ENCODE data around the gene BMPER. TPM values are rescaled to one million over a fixed set of nuclear protein-coding genes. Genes with fewer than 3 reads are reported as not detected.

The BMPER gene
- total and polyA plus RNA-seq, 2 of the 8 experiments (the other 6 are each of a cell fraction or from before 2014, with no cell fraction given) = 0.33 to 0.69 TPM

DNA sequence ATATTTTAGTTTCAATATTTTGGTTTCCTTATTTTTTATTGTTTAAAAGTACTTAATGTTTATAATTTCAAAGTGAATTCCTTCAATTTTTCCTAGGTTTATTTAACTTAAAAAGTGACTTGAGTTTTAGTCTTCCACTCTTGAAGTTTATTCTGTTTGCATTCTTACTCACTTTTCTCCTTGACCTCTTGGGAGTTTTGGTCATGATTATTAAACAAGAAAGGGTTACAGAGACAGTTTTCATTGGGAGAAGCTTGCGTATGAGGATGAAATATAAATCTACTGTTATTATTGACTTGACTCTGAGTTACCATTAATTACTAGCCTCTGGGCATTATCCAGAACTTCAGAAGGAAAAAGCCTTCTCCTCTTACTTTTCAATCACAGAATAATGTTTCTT is 216.0 kb downstream of the BMPER start:
- no peak overlapping the region for H3K56ac ChIP-seq (replicated peaks; ENCODE audit: insufficient read length, low read depth, low read length)
- no peaks in the 10 kb centered on the region for H3K79me1 ChIP-seq (ENCODE audit: low read depth, low read length)
- TF ChIP-seq TAF1 (IDR thresholded peaks at IDR 0.05; ENCODE audit: low read depth, low read length) = no peak
- H4K91ac ChIP-seq (replicated peaks; ENCODE audit: insufficient read length, low read length) = no peak overlapping the region
- no peak overlapping the region for H4K8ac ChIP-seq (ENCODE audit: extremely low read depth, insufficient read depth, low read length)
- H3K36me3 ChIP-seq (ENCODE audit: control insufficient read depth in 2 of 4, insufficient read depth in 4 of 4, low read length in 3 of 4) = no peaks in the 10 kb centered on the region
- CTCF ChIA-PET (ENCODE audit: partially characterized antibody) = interaction anchor here (0.6 to 2.3 kb wide), 3 partner anchors 30 to 33 kb away, joined by 3 to 7 read pairs (median 4); no protein-coding TSS in a partner anchor
- no peak overlapping the region for H2BK15ac ChIP-seq (ENCODE audit: low read length)
- H3K4me2 ChIP-seq (ENCODE audit: insufficient read depth in 1 of 2, low read depth in 2 of 2, low read length in 2 of 2) = no peak overlapping the region
- H3K4ac ChIP-seq (replicated peaks; ENCODE audit: insufficient read length, low read depth, low read length) = no peak overlapping the region
- DNase-seq (ENCODE audit: low read depth in 1 of 2, low spot score in 2 of 2) = no peak
- H3K14ac ChIP-seq (ENCODE audit: insufficient read length) = no peak overlapping the region
- no peak overlapping the region for H3K4me3 ChIP-seq (ENCODE audit: extremely low read depth in 1 of 4, insufficient read depth in 2 of 4, low read depth in 3 of 4, low read length in 4 of 4)
- WGBS, 2 experiments (ENCODE audit: extremely low coverage in 1 of 2, insufficient coverage in 1 of 2, insufficient read length in 1 of 2, insufficient replicate concordance in 2 of 2, low coverage in 1 of 2, low lambda C conversion rate in 2 of 2, missing lambda C conversion rate in 1 of 2) = 93% methylated on average over 1 of the region's 1 CpG; no CpG with 5 or more reads in 1 of the 2 experiments
- POLR2A ChIA-PET (ENCODE audit: partially characterized antibody) = no interaction called here
- no peak overlapping the region for H3K9ac ChIP-seq (replicated peaks in 1 of 4; ENCODE audit: extremely low read depth in 1 of 4, low read depth in 3 of 4, low read length in 3 of 4)
- H2BK12ac ChIP-seq (ENCODE audit: low read depth, low read length) = no peak overlapping the region
- no peak overlapping the region for H3K27ac ChIP-seq (ENCODE audit: low read depth, low read length)
- FAIRE-seq = no peak
- H2AFZ ChIP-seq (ENCODE audit: low read length) = no peak overlapping the region
- 0 out of 4 replicates have a peak, but pooled peaks cover 3 to 4% of the 10 kb centered on the region in 2 experiments for H3K9me3 ChIP-seq (ENCODE audit: insufficient read depth in 2 of 2, low read depth in 1 of 2, low read length in 1 of 2)
- H2BK5ac ChIP-seq (ENCODE audit: low read depth, low read length) = no peak overlapping the region
- no peak overlapping the region for H2BK120ac ChIP-seq (replicated peaks; ENCODE audit: low read depth, low read length)
- H3K18ac ChIP-seq (ENCODE audit: extremely low read depth, low read length) = no peak overlapping the region
- no peaks in the 10 kb centered on the region for H3K79me2 ChIP-seq (ENCODE audit: control insufficient read depth in 1 of 2, insufficient read depth in 2 of 2, low read length in 2 of 2)
- no peaks in the 10 kb centered on the region for H3K27me3 ChIP-seq (replicated peaks in 1 of 4; ENCODE audit: control insufficient read depth in 3 of 4, extremely low read depth in 1 of 4, insufficient read depth in 3 of 4, low read length in 3 of 4)
- H4K20me1 ChIP-seq (replicated peaks in 1 of 2; ENCODE audit: control insufficient read depth in 1 of 2, insufficient read depth in 2 of 2, low read length in 2 of 2) = no peaks in the 10 kb centered on the region
- H4K5ac ChIP-seq (ENCODE audit: insufficient read length, low read depth, low read length) = no peak overlapping the region
- H3K4me1 ChIP-seq (replicated peaks in 1 of 4; ENCODE audit: control insufficient read depth in 3 of 4, insufficient read depth in 4 of 4, low read length in 3 of 4) = no peaks in the 10 kb centered on the region
- H3K23ac ChIP-seq (ENCODE audit: insufficient read length) = no peak overlapping the region
- no peak overlapping the region for H2AK5ac ChIP-seq (ENCODE audit: low read depth, low read length)
- H3K23me2 ChIP-seq (ENCODE audit: low read depth, low read length) = no peaks in the 10 kb centered on the region; the same call in 1 of the 2 replicates
- H2BK20ac ChIP-seq (ENCODE audit: low read length) = no peak overlapping the region

Measured in H1 (cell line).